IMR-90 (cell line): Measurements from ENCODE around the gene ABCG4. TPM values are rescaled to one million over a fixed set of nuclear protein-coding genes. Genes with fewer than 3 reads are reported as not detected.

Experiments
- ATAC-seq: fragments of 200-7000 bp; cut with Tn5 transposase; 2 replicates; pipeline ENCODE4 v1.9.1; 2020; ENCODE audit warnings: low read depth, mild to moderate bottlenecking, moderate library complexity
- BruUV-seq: library from RNA; stranded (reverse); fragments of 400-500 nt; replicated peaks from 2 replicates; lab custom pipeline; 2021; lab: Mats Ljungman, UMichigan
- CTCF ChIA-PET: fragments of 300-600 bp; formaldehyde crosslinking; extraction: SDS; loops from one replicate; lab custom pipeline; 2021; ENCODE audit warnings: antibody characterized with exemption; lab: Yijun Ruan, JAX
- POLR2A ChIA-PET: fragments of 300-600 bp; sonication (Branson Sonifier 250); formaldehyde crosslinking; loops from one replicate; lab custom pipeline; 2022; ENCODE audit warnings: antibody characterized with exemption; ENCODE audit not compliant: unreplicated experiment; lab: Charles Lee
- DNase-seq: peaks from one replicate; pipeline ENCODE4 v3.0.0; 2013
- H2AFZ ChIP-seq: replicated peaks from 2 replicates; pipeline ENCODE3; 2013; ENCODE audit warnings: low read length, mild to moderate bottlenecking; ENCODE audit not compliant: poor library complexity
- H2AK5ac ChIP-seq: 2 replicates; pipeline ENCODE4 v1.6.1; 2013; ENCODE audit warnings: low read depth, low read length, inconsistent platforms
- H2AK9ac ChIP-seq: replicated peaks from 2 replicates; pipeline ENCODE3; 2013; ENCODE audit warnings: mild to moderate bottlenecking, low read depth, low read length, moderate library complexity; ENCODE audit not compliant: poor library complexity
- H2BK120ac ChIP-seq: 2 replicates; pipeline ENCODE4 v1.6.1; 2013; ENCODE audit warnings: low read depth, low read length, inconsistent platforms
- H2BK15ac ChIP-seq: 3 replicates; pipeline ENCODE4 v1.6.1; 2013; ENCODE audit warnings: low read depth, low read length, inconsistent platforms
- H2BK20ac ChIP-seq: 2 replicates; pipeline ENCODE4 v1.6.1; 2013; ENCODE audit warnings: low read depth, mild to moderate bottlenecking, inconsistent platforms, low read length, moderate library complexity
- H2BK5ac ChIP-seq: 2 replicates; pipeline ENCODE4 v1.6.1; 2013; ENCODE audit warnings: mild to moderate bottlenecking, low read depth, low read length, inconsistent platforms; ENCODE audit not compliant: poor library complexity, severe bottlenecking
- H3K14ac ChIP-seq: replicated peaks from 2 replicates; pipeline ENCODE4 v1.6.1; 2013; ENCODE audit warnings: low read depth, low read length, inconsistent platforms
- H3K18ac ChIP-seq: 2 replicates; pipeline ENCODE4 v1.6.1; 2013; ENCODE audit warnings: low read depth, low read length, control low read depth
- H3K23ac ChIP-seq: 2 replicates; pipeline ENCODE4 v1.6.1; 2013; ENCODE audit warnings: low read depth, low read length, inconsistent platforms
- H3K27ac ChIP-seq: 2 replicates; pipeline ENCODE4 v1.5.1; 2013; ENCODE audit warnings: mild to moderate bottlenecking, control low read depth, low read length; ENCODE audit not compliant: insufficient read depth
- H3K27me3 ChIP-seq: 2 replicates; pipeline ENCODE4 v1.6.1; 2013; ENCODE audit warnings: low read length; ENCODE audit not compliant: control insufficient read depth, insufficient read depth
- H3K36me3 ChIP-seq: 2 replicates; pipeline ENCODE4 v1.6.1; 2013; ENCODE audit warnings: low read length, mixed read lengths; ENCODE audit not compliant: control insufficient read depth, insufficient read depth
- H3K4ac ChIP-seq: 2 replicates; pipeline ENCODE4 v1.6.1; 2013; ENCODE audit warnings: low read depth, low read length, inconsistent platforms
- H3K4me1 ChIP-seq: 2 replicates; pipeline ENCODE4 v1.6.1; 2013; ENCODE audit warnings: low read length, mixed read lengths; ENCODE audit not compliant: control insufficient read depth, insufficient read depth
- H3K4me2 ChIP-seq: 2 replicates; pipeline ENCODE4 v1.6.1; 2013; ENCODE audit warnings: low read depth, mild to moderate bottlenecking, control low read depth, low read length, moderate library complexity
- H3K4me3 ChIP-seq: 2 replicates; pipeline ENCODE4 v1.5.1; 2013; ENCODE audit warnings: low read depth, mild to moderate bottlenecking, control low read depth, low read length, moderate library complexity; ENCODE audit not compliant: insufficient read depth
- H3K56ac ChIP-seq: 2 replicates; pipeline ENCODE4 v1.6.1; 2013; ENCODE audit warnings: low read length, inconsistent platforms; ENCODE audit not compliant: insufficient read depth; ENCODE audit errors: extremely low read depth
- H3K79me1 ChIP-seq, 2 experiments: 2 replicates each; pipeline ENCODE4 v1.6.1; 2013; ENCODE audit warnings: low read length in 2 of 2, inconsistent platforms in 1 of 2, low read depth in 1 of 2
- H3K9ac ChIP-seq: 2 replicates; pipeline ENCODE4 v1.6.1; 2013; ENCODE audit warnings: low read depth, low read length, control low read depth
- H3K9me1 ChIP-seq: 2 replicates; pipeline ENCODE4 v1.6.1; 2013; ENCODE audit warnings: low read length, inconsistent platforms; ENCODE audit not compliant: insufficient read depth
- H3K9me3 ChIP-seq: 2 replicates; pipeline ENCODE4 v1.6.1; 2013; ENCODE audit warnings: low read length; ENCODE audit not compliant: control insufficient read depth, insufficient read depth
- H4K20me1 ChIP-seq: 2 replicates; pipeline ENCODE4 v1.6.1; 2013; ENCODE audit warnings: low read length, inconsistent platforms; ENCODE audit not compliant: insufficient read depth
- H4K5ac ChIP-seq: 2 replicates; pipeline ENCODE4 v1.6.1; 2013; ENCODE audit warnings: mild to moderate bottlenecking, low read depth, low read length, control low read depth
- H4K8ac ChIP-seq, 2 experiments: 2 replicates each; pipeline ENCODE4 v1.6.1; 2013; ENCODE audit warnings: low read depth in 2 of 2, low read length in 2 of 2, control low read depth in 1 of 2, inconsistent platforms in 1 of 2
- H4K91ac ChIP-seq: 2 replicates; pipeline ENCODE4 v1.6.1; 2013; ENCODE audit warnings: low read depth, low read length, inconsistent platforms; ENCODE audit not compliant: insufficient read depth
- BHLHE40 ChIP-seq: fragments of 150-350 bp; IDR thresholded peaks from 2 replicates; pipeline ENCODE4 v1.6.1; 2016; ENCODE audit warnings: mild to moderate bottlenecking, low read depth, low read length
- CEBPB ChIP-seq: IDR thresholded peaks from 2 replicates; pipeline ENCODE4 v1.6.1; 2012; ENCODE audit warnings: low read depth, low read length, improper control_type of control experiment
- CHD1 ChIP-seq: IDR thresholded peaks from 2 replicates; pipeline ENCODE4 v1.6.1; 2012; ENCODE audit warnings: low read depth, low read length, improper control_type of control experiment
- CTCF ChIP-seq: conservative IDR thresholded peaks from 2 replicates; pipeline ENCODE4 v1.5.1; 2012; ENCODE audit warnings: mild to moderate bottlenecking, low read depth, low read length, improper control_type of control experiment
- MAFK ChIP-seq: IDR thresholded peaks from 2 replicates; pipeline ENCODE4 v1.6.1; 2012; ENCODE audit warnings: low read depth, low read length, improper control_type of control experiment
- MAZ ChIP-seq: IDR thresholded peaks from 2 replicates; pipeline ENCODE4 v1.6.1; 2012; ENCODE audit warnings: low read depth, mild to moderate bottlenecking, low read length, improper control_type of control experiment, moderate library complexity, borderline replicate concordance
- MXI1 ChIP-seq: IDR thresholded peaks from 2 replicates; pipeline ENCODE4 v1.6.1; 2012; ENCODE audit warnings: low read depth, mild to moderate bottlenecking, low read length, moderate library complexity, borderline replicate concordance
- POLR2A ChIP-seq: IDR thresholded peaks from 2 replicates; pipeline ENCODE4 v1.6.1; 2012; ENCODE audit warnings: mild to moderate bottlenecking, low read depth, low read length
- RAD21 ChIP-seq: IDR thresholded peaks from 2 replicates; pipeline ENCODE4 v1.6.1; 2012; ENCODE audit warnings: low read length, improper control_type of control experiment
- RCOR1 ChIP-seq: IDR thresholded peaks from 2 replicates; pipeline ENCODE4 v1.6.1; 2012; ENCODE audit warnings: mild to moderate bottlenecking, low read length, improper control_type of control experiment; ENCODE audit not compliant: insufficient replicate concordance
- RFX5 ChIP-seq: IDR thresholded peaks from 2 replicates; pipeline ENCODE4 v1.8.0; 2012; ENCODE audit warnings: low read depth, mild to moderate bottlenecking, low read length, moderate library complexity
- USF2 ChIP-seq: fragments of 150-350 bp; IDR thresholded peaks from 2 replicates; pipeline ENCODE4 v1.6.1; 2017; ENCODE audit warnings: mild to moderate bottlenecking, antibody characterized with exemption, low read length, low read depth
- WGBS, 2 experiments: methylation state at CpG; one replicate each; pipeline versions ENCODE4 v1.1.5 to v1.1.7; 2013; ENCODE audit warnings: missing lambda C conversion rate in 2 of 2; ENCODE audit not compliant: insufficient read length in 1 of 2; ENCODE audit errors: extremely low coverage in 2 of 2; 5-methylcytosine and 5-hydroxymethylcytosine counted together
- dilution Hi-C: fragments of 300-500 bp; cut with HindIII; formaldehyde crosslinking; loops from one replicate; pipeline ENCODE4 v1.14.3; 2018; ENCODE audit warnings: low sequenced_read_pairs; ENCODE audit not compliant: unreplicated experiment
- in situ Hi-C: fragments of 300-500 bp; cut with MboI; formaldehyde crosslinking; loops from 3 replicates; pipeline ENCODE4 v1.14.3; 2019; ENCODE audit warnings: low sequenced_read_pairs, inconsistent platforms, mixed read lengths
- intact Hi-C: fragments of 100-400 bp; cut with micrococcal nuclease; formaldehyde crosslinking; loops from 2 replicates; pipeline ENCODE4 v1.10.0; 2022
- polyA plus RNA-seq, 3 experiments: library from polyadenylated mRNA; depleted of rRNA; stranded (reverse); fragments of >200 nt; gene quantifications; 2 replicates each; pipeline ENCODE4 v1.2.3, GENCODE V29; 2012; ENCODE audit warnings: low replicate concordance in 1 of 3
- total RNA-seq: library from RNA; depleted of rRNA; stranded (reverse); fragments of >200 nt; gene quantifications from 2 replicates; pipeline ENCODE4 v1.2.3, GENCODE V29; 2012
- TF ChIP-seq, protein P1 (sequence below): fragments of 150-350 bp; IDR thresholded peaks from 2 replicates; pipeline ENCODE4 v1.6.1; 2016; ENCODE audit warnings: low read depth, mild to moderate bottlenecking, low read length, moderate library complexity, borderline replicate concordance

Gene ABCG4
- total and polyA plus RNA-seq, 2 of the 4 experiments (the other 2 are of a cell fraction): under 0.01 to 0.26 TPM

DNA sequence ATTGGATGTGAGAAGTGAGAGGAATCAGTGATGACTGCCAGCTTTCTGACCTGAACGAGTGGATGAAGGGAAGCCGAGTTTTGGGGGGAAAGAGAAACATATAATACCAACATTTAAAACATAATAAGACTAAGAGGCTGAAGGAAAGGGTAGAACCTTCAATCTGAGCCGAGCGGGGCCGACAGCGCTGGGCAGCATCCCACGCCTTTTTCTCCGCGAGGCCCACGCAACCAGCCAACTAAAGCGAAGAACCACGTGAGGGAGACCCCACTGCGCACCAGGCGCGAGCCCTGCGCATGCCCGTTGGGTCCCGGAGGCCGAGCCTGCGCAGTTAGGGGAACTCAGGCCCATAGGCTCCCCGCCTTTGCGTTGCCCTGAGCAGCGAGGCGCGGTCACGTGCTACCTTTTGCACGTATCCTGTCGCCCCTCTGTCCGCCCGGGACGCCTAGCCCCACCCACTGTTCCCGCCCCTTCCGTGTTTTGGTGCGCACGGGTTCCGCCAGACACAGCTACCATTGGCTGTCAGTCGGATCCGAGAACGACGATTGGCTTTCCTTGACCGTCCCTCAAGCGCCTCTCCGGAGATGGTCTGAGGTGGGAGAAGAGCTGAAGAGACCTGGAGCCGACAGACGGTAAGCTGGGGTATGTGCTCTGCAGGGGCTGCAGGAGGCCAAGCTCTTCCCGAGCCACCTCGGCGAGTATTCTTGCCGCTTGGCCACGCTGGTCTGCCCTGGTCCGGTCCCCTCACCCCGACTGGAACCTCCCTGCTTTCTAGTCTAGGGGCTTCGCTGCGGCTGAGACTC is 27.6 kb upstream of the ABCG4 start, which contains the start of gene HINFP:
Gene HINFP (plus strand): TSS at position 573 of the 803 bp plus-strand sequence. CDS start 5,365 bp downstream, outside the sequence.
- Histone ChIP-seq H2AFZ (peak within 1 kb of the TSS; percentile 99), H2BK120ac (peak within 1 kb of the TSS; percentile 21; the same call in 1 of the 2 replicates), H4K8ac (peak within 1 kb of the TSS; percentile 76 to 98), H4K5ac (peak within 1 kb of the TSS; percentile 59), H3K18ac (peak within 1 kb of the TSS; percentile 20), H3K79me1 (peaks cover 15 to 37% of the 10 kb centered on the region in 2 experiments), H3K36me3 (peaks cover 8% of the 10 kb centered on the region), H4K91ac (peak within 1 kb of the TSS; percentile 65), H2AK9ac (peak within 1 kb of the TSS; percentile 89), H4K20me1 (no peaks in the 10 kb centered on the region; the same call in 1 of the 2 replicates), H2BK15ac (peak within 1 kb of the TSS; percentile 6; the same call in 1 of the 3 replicates), H3K27me3 (no peaks in the 10 kb centered on the region), H3K4ac (peak within 1 kb of the TSS; percentile 87), H3K4me3 (peak within 1 kb of the TSS; percentile 70), H3K14ac (peak within 1 kb of the TSS; percentile 91), H2AK5ac (peak within 1 kb of the TSS; percentile 69), H3K9me3 (no peaks in the 10 kb centered on the region), H3K27ac (peak within 1 kb of the TSS; percentile 60), H3K9me1 (peaks cover 4% of the 10 kb centered on the region), H3K4me1 (peaks cover 1% of the 10 kb centered on the region; the same call in 1 of the 2 replicates), H3K9ac (peak within 1 kb of the TSS; percentile 72), H3K23ac (peak within 1 kb of the TSS; percentile 91), H3K4me2 (peak within 1 kb of the TSS; percentile 96), H2BK5ac (peak within 1 kb of the TSS; percentile 66), H2BK20ac (no peak within 1 kb of the TSS), H3K56ac (peak within 1 kb of the TSS; percentile 65)
- DNase-seq (peak; percentile 98), ATAC-seq (peak; percentile 99)
- CTCF ChIA-PET: no interaction called here
- POLR2A ChIA-PET: interaction anchor here (0.6 kb wide), 1 partner anchor 22 kb away, joined by 3 read pairs; no protein-coding TSS in a partner anchor
- BruUV-seq: no TSS peak
- dilution Hi-C loops (no loop called here), intact Hi-C loops (no loop called here), in situ Hi-C loops (no loop called here)
- WGBS, 2 experiments: 2% methylated on average over 36 of the region's 54 CpGs; no CpG with 5 or more reads in 1 of the 2 experiments
- TF ChIP-seq RCOR1 (no peak), MAFK (no peak), CHD1 (no peak), MXI1 (peak; percentile 76; the same call in 1 of the 2 replicates), MAZ (peak; percentile 84; the same call in 1 of the 2 replicates), BHLHE40 (peak; percentile 76; the same call in 1 of the 2 replicates), RAD21 (no peak), USF2 (peak; percentile 98), POLR2A (no peak; the same call in 1 of the 2 replicates), RFX5 (no peak), CTCF (no peak), CEBPB (no peak)
- TF ChIP-seq, protein P1, sequence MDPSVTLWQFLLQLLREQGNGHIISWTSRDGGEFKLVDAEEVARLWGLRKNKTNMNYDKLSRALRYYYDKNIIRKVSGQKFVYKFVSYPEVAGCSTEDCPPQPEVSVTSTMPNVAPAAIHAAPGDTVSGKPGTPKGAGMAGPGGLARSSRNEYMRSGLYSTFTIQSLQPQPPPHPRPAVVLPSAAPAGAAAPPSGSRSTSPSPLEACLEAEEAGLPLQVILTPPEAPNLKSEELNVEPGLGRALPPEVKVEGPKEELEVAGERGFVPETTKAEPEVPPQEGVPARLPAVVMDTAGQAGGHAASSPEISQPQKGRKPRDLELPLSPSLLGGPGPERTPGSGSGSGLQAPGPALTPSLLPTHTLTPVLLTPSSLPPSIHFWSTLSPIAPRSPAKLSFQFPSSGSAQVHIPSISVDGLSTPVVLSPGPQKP: no peak
